K562 (cell line): ENCODE results near the gene SIGLEC6. TPM values are rescaled to one million over a fixed set of nuclear protein-coding genes. Genes with fewer than 3 reads are reported as not detected.

Experiments used
- CBFB ChIP-seq: sonication (generic); formaldehyde crosslinking; IDR thresholded peaks from 2 replicates; pipeline ENCODE4 v1.4.0; 2020; ENCODE audit warnings: mild to moderate bottlenecking, missing genetic modification reagents
- CHCHD3 ChIP-seq: fragments of 250-450 bp; sonication (Bioruptor Pico); IDR thresholded peaks from 2 replicates; pipeline ENCODE4 v2.1.2; 2022; ENCODE audit warnings: mild to moderate bottlenecking
- CREB1 ChIP-seq, 2 experiments: sonication (generic) in 1 of 2; formaldehyde crosslinking in 1 of 2; IDR thresholded peaks; 2 replicates each; pipeline versions ENCODE4 v1.6.1 to v1.8.0; 2012 to 2022; ENCODE audit warnings: inconsistent platforms in 1 of 2, mild to moderate bottlenecking in 1 of 2, missing genetic modification reagents in 1 of 2, moderate library complexity in 1 of 2
- KDM5B ChIP-seq: fragments of 200-600 bp; sonication (generic); IDR thresholded peaks from 2 replicates; pipeline ENCODE4 v1.6.1; 2012; ENCODE audit warnings: low read depth, mild to moderate bottlenecking, moderate library complexity, low read length, control low read depth, inconsistent platforms; ENCODE audit not compliant: insufficient replicate concordance
- NR4A1 ChIP-seq, 2 experiments: fragments of 250-450 bp in 1 of 2; fragments of 450-650 bp in 1 of 2; sonication (Bioruptor Pico) in 1 of 2; IDR thresholded peaks; 2 replicates each; pipeline versions ENCODE4 v1.4.0 to v1.6.1; 2016 to 2020; ENCODE audit warnings: mild to moderate bottlenecking in 2 of 2, missing compliant biosample characterization in 1 of 2, missing genetic modification characterization in 1 of 2, moderate library complexity in 1 of 2
- RFX1 ChIP-seq: fragments of 450-650 bp; IDR thresholded peaks from 2 replicates; pipeline ENCODE4 v1.6.1; 2016; ENCODE audit warnings: mild to moderate bottlenecking, moderate library complexity
- TGIF2 ChIP-seq: sonication (generic); formaldehyde crosslinking; IDR thresholded peaks from 2 replicates; pipeline ENCODE4 v1.8.1; 2022; ENCODE audit warnings: mild to moderate bottlenecking, missing genetic modification reagents, moderate library complexity
- ZBTB1 ChIP-seq: sonication (generic); formaldehyde crosslinking; IDR thresholded peaks from 2 replicates; pipeline ENCODE4 v1.8.1; 2023; ENCODE audit warnings: missing genetic modification reagents, low read depth, mild to moderate bottlenecking, borderline replicate concordance
- ZNF217 ChIP-seq: sonication (generic); formaldehyde crosslinking; IDR thresholded peaks from 2 replicates; pipeline ENCODE4 v1.8.0; 2022; ENCODE audit warnings: mild to moderate bottlenecking, missing genetic modification reagents
- ZNF589 ChIP-seq: fragments of 200-800 bp; sonication (Bioruptor generic); IDR thresholded peaks from 2 replicates; pipeline ENCODE4 v1.6.1; 2016; ENCODE audit warnings: low read depth, missing genetic modification characterization, missing compliant biosample characterization
- polyA plus RNA-seq, 8 experiments: library from polyadenylated mRNA; depleted of rRNA in 4 of 8; stranded (reverse) in 5 of 8; unstranded in 3 of 8; fragments of >200 nt; fragmentation: Nextera tagmentation in 2 of 8; fragmentation: Illumina TruSeq in 1 of 8; extraction: Ambion mirVana in 2 of 8; extraction: Trizol in 1 of 8; gene quantifications; 2 replicates each; pipeline versions ENCODE4 v1.2.1 to v1.2.3, GENCODE V29; 2011 to 2014; ENCODE audit warnings: inconsistent platforms in 1 of 8, missing spikeins in 1 of 8
- total RNA-seq, 7 experiments: library from RNA; depleted of rRNA in 6 of 7; stranded (reverse); fragments of >200 nt in 6 of 7; fragmentation: Illumina TruSeq in 2 of 7; extraction: Trizol in 2 of 7; gene quantifications; 2 replicates each; pipeline versions ENCODE4 v1.2.1 to v1.2.3, GENCODE V29; 2011 to 2021; ENCODE audit warnings: low replicate concordance in 1 of 7
- TF ChIP-seq, protein P1 (sequence below), 2 experiments: fragments of 450-650 bp in 1 of 2; sonication (generic) in 1 of 2; formaldehyde crosslinking in 1 of 2; IDR thresholded peaks in 1 of 2; conservative IDR thresholded peaks in 1 of 2; 2 replicates each; pipeline versions ENCODE4 v1.6.1 to v1.8.1; 2016 to 2023; ENCODE audit warnings: mild to moderate bottlenecking in 2 of 2, moderate library complexity in 2 of 2, inconsistent platforms in 1 of 2, missing genetic modification reagents in 1 of 2
- TF ChIP-seq, protein P2 (sequence below): IDR thresholded peaks from 2 replicates; pipeline ENCODE4 v1.6.1; 2012; ENCODE audit warnings: low read depth, low read length, improper control_type of control experiment, borderline replicate concordance
- TF ChIP-seq, protein P3 (sequence below): fragments of 250-450 bp; sonication (Bioruptor Pico); IDR thresholded peaks from 2 replicates; pipeline ENCODE4 v1.5.0; 2021; ENCODE audit warnings: mild to moderate bottlenecking, moderate library complexity
- TF ChIP-seq, protein P4 (sequence below), 2 experiments: fragments of 450-650 bp; IDR thresholded peaks; 2 replicates each; pipeline ENCODE4 v1.6.1; 2018; ENCODE audit warnings: mild to moderate bottlenecking in 2 of 2, low read depth in 1 of 2; ENCODE audit not compliant: partially characterized antibody in 2 of 2

SIGLEC6 gene
- total and polyA plus RNA-seq, 9 of the 15 experiments (the other 6 are each of a cell fraction or from before 2014, with no cell fraction given): 0.03 to 17.5 (median 0.71) TPM

DNA sequence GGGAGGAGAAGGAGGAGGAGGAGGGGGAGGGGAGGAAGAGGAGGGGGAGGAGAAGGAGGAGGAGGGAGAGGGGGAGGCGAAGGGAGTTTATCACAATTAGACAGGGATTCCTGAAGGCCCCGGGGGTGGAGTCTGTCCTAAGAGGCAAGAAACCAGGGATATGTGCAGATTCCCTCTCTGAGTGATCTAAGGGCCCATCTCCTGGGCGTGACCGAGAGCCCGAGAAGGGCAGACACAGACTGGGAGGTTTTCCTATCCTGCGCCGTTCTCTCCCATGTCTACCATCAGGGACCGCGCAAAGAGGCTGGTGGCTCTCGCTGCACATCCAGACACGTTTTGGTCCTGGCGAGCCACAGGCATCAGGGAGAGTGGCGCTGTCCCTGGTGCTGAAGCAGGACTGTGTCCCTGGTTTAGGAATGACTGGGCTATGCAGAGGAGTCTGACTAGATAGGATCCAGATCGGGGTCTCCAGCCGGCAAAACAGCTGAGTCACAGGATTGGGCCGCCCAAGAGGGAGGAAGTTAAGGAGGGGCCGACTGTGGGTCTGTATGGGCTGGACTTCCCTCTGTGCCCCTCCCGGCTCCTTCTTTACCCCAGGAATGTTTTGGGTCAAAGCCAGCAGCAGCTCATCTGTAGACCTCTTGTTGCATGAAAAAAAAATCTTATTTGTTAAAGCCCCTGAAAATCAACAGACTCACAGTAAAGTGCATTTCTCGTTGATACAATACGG lies 21.7 kb upstream of the SIGLEC6 start (continued):
- TF ChIP-seq, protein P1, sequence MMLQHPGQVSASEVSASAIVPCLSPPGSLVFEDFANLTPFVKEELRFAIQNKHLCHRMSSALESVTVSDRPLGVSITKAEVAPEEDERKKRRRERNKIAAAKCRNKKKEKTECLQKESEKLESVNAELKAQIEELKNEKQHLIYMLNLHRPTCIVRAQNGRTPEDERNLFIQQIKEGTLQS (IDR thresholded peaks at IDR 0.05): no peak
- TF ChIP-seq, protein P1 (CRISPR knock-in tag; conservative IDR thresholded peaks at IDR 0.05): peak; percentile 59; the same call in 1 of the 2 replicates
- TF ChIP-seq, protein P2, sequence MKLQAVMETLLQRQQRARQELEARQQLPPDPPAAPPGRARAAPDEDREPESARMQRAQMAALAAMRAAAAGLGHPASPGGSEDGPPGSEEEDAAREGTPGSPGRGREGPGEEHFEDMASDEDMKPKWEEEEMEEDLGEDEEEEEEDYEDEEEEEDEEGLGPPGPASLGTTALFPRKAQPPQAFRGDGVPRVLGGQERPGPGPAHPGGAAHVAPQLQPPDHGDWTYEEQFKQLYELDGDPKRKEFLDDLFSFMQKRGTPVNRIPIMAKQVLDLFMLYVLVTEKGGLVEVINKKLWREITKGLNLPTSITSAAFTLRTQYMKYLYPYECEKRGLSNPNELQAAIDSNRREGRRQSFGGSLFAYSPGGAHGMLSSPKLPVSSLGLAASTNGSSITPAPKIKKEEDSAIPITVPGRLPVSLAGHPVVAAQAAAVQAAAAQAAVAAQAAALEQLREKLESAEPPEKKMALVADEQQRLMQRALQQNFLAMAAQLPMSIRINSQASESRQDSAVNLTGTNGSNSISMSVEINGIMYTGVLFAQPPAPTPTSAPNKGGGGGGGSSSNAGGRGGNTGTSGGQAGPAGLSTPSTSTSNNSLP: peak; percentile 62; the same call in 1 of the 2 replicates
- no peak for TF ChIP-seq CHCHD3 (CRISPR knock-in tag)
- no peak for TF ChIP-seq RFX1
- TF ChIP-seq ZNF589 (CRISPR knock-in tag): 0 out of 2 replicates have a peak, but pooled peaks have one; percentile 35
- TF ChIP-seq, protein P3, sequence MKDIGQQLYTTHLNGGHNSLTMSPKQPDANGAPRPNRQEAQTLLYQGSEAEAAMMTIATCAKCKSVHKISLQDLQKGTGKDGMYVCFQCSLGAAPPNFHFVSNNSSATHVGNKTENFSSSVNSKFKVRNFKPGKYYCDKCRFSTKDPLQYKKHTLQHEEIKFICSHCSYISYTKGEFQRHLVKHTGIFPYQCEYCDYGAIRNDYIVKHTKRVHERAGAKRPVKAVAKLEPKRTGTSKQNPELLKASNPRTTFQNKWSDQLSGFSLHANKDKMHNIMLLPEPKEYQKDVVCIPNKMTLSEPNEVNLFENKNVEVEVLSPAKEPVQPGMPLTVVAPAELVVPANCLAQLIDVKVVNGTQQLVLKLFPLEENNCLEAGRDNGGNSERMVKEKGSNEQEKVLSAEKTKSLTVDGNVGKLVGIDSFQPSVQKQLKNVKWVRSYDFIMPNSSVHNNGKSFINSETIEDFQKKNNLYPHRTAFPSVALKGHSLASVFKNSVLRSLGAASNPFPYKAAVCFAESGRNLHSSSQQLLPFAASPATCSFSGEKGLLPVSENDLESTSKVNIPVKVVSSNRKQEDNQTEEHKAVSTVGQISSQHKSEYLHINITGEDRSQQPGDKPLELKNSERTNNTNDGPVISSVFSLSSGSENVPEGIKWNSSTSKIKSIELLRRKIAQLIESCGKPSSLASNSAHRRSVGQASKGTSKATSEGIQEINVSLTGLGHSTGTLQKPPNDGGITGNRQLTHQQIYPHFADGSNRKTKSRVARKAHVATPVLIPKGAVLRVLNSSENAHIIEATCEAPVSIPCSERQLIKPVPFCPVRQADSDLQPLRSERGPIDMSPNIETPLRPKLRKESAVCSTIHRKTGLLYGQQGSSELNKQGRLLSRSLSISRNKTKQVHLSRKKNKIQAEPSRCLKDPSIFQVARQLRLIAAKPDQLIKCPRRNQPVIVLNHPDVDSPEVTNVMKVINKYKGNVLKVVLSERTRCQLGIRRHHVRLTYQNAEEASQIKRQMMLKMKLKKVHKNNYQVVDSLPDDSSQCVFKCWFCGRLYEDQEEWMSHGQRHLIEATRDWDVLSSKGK (CRISPR knock-in tag): no peak
- TF ChIP-seq CBFB (CRISPR knock-in tag): peak; percentile 36; the same call in 1 of the 2 replicates
- TF ChIP-seq, protein P4, sequence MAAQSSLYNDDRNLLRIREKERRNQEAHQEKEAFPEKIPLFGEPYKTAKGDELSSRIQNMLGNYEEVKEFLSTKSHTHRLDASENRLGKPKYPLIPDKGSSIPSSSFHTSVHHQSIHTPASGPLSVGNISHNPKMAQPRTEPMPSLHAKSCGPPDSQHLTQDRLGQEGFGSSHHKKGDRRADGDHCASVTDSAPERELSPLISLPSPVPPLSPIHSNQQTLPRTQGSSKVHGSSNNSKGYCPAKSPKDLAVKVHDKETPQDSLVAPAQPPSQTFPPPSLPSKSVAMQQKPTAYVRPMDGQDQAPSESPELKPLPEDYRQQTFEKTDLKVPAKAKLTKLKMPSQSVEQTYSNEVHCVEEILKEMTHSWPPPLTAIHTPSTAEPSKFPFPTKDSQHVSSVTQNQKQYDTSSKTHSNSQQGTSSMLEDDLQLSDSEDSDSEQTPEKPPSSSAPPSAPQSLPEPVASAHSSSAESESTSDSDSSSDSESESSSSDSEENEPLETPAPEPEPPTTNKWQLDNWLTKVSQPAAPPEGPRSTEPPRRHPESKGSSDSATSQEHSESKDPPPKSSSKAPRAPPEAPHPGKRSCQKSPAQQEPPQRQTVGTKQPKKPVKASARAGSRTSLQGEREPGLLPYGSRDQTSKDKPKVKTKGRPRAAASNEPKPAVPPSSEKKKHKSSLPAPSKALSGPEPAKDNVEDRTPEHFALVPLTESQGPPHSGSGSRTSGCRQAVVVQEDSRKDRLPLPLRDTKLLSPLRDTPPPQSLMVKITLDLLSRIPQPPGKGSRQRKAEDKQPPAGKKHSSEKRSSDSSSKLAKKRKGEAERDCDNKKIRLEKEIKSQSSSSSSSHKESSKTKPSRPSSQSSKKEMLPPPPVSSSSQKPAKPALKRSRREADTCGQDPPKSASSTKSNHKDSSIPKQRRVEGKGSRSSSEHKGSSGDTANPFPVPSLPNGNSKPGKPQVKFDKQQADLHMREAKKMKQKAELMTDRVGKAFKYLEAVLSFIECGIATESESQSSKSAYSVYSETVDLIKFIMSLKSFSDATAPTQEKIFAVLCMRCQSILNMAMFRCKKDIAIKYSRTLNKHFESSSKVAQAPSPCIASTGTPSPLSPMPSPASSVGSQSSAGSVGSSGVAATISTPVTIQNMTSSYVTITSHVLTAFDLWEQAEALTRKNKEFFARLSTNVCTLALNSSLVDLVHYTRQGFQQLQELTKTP (IDR thresholded peaks at IDR 0.05; ENCODE audit: low read depth in 1 of 2, partially characterized antibody in 2 of 2): peak in 1 of 2 experiments; percentile 99
- TF ChIP-seq KDM5B: peak; percentile 65
- TF ChIP-seq CREB1 (IDR thresholded peaks at IDR 0.05): no peak
- peak; percentile 80 for TF ChIP-seq CREB1 (CRISPR knock-in tag; IDR thresholded peaks at IDR 0.05)
- TF ChIP-seq ZNF217: no peak
- no peak for TF ChIP-seq NR4A1 (CRISPR knock-in tag; IDR thresholded peaks at IDR 0.05)
- no peak for TF ChIP-seq NR4A1 (tag; IDR thresholded peaks at IDR 0.05)
- TF ChIP-seq TGIF2 (CRISPR knock-in tag): peak; percentile 95
- TF ChIP-seq ZBTB1 (CRISPR knock-in tag): 0 out of 2 replicates have a peak, but pooled peaks have one; percentile 59
